ENCODE measurements around the gene TENT5C. TPM values are rescaled to one million over a fixed set of nuclear protein-coding genes. Genes with fewer than 3 reads are reported as not detected.
A peak's percentile ranks its signal among the peaks of the same experiment; 100 is the strongest.

The TENT5C gene
- total RNA-seq, 1 experiment from 2014 or later: 19.8 TPM

DNA sequence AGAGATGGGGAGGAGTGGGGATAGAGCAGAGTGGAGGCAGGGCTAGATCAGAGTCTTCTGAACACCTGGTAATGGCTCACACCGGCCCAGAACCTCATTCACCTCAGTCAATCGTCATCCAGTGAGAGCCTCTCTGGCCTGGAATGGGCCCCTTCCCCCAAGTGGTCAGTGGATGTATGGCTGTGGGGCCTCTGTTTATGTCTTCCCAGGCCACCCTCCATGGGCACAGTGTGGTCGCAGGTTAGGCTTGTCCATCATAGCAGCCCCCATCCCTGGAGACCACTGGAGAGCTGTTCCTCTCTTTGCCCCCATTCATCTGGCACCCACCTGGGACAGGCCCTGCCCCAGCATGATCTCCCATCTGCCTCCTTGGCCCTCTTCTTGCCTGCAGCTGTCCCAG, 29.6 kb upstream of the TENT5C start:
- Histone ChIP-seq H3K9me3 (no peaks in the 10 kb centered on the region), H3K36me3 (ENCODE audit: control insufficient read depth, insufficient read depth, low read length) (no peaks in the 10 kb centered on the region), H3K4me3 (ENCODE audit: low read depth, low read length) (no peak overlapping the region), H3K4me1 (peaks cover 9% of the 10 kb centered on the region; the same call in 1 of the 2 replicates), H3K27me3 (replicated peaks; ENCODE audit: control insufficient read depth, insufficient read depth, low read length) (no peaks in the 10 kb centered on the region)
- Mint-ChIP-seq H3K4me1 (ENCODE audit: low read depth, unreplicated experiment) (peaks cover 12% of the 10 kb centered on the region), H3K4me3 (ENCODE audit: unreplicated experiment) (no peak overlapping the region), H3K36me3 (ENCODE audit: insufficient read depth, unreplicated experiment) (no peaks in the 10 kb centered on the region), H3K27ac (ENCODE audit: unreplicated experiment) (no peak overlapping the region), H3K9me3 (ENCODE audit: unreplicated experiment) (no peaks in the 10 kb centered on the region), H3K27me3 (ENCODE audit: insufficient read depth, unreplicated experiment) (no peaks in the 10 kb centered on the region)
- TF ChIP-seq, protein P1, sequence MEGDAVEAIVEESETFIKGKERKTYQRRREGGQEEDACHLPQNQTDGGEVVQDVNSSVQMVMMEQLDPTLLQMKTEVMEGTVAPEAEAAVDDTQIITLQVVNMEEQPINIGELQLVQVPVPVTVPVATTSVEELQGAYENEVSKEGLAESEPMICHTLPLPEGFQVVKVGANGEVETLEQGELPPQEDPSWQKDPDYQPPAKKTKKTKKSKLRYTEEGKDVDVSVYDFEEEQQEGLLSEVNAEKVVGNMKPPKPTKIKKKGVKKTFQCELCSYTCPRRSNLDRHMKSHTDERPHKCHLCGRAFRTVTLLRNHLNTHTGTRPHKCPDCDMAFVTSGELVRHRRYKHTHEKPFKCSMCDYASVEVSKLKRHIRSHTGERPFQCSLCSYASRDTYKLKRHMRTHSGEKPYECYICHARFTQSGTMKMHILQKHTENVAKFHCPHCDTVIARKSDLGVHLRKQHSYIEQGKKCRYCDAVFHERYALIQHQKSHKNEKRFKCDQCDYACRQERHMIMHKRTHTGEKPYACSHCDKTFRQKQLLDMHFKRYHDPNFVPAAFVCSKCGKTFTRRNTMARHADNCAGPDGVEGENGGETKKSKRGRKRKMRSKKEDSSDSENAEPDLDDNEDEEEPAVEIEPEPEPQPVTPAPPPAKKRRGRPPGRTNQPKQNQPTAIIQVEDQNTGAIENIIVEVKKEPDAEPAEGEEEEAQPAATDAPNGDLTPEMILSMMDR (IDR thresholded peaks at IDR 0.05; ENCODE audit: insufficient read depth in 1 of 2, low read depth in 1 of 2, low read length in 1 of 2, severe bottlenecking in 1 of 2, unreplicated experiment in 1 of 2): no peak
- no TSS peak for BruUV-seq (replicated peaks)
- intact Hi-C loops (cut with micrococcal nuclease; ENCODE audit: unreplicated experiment): no loop called here
- no peak for DNase-seq
- POLR2A ChIA-PET: no interaction called here
- CTCF ChIA-PET: no interaction called here

DNA sequence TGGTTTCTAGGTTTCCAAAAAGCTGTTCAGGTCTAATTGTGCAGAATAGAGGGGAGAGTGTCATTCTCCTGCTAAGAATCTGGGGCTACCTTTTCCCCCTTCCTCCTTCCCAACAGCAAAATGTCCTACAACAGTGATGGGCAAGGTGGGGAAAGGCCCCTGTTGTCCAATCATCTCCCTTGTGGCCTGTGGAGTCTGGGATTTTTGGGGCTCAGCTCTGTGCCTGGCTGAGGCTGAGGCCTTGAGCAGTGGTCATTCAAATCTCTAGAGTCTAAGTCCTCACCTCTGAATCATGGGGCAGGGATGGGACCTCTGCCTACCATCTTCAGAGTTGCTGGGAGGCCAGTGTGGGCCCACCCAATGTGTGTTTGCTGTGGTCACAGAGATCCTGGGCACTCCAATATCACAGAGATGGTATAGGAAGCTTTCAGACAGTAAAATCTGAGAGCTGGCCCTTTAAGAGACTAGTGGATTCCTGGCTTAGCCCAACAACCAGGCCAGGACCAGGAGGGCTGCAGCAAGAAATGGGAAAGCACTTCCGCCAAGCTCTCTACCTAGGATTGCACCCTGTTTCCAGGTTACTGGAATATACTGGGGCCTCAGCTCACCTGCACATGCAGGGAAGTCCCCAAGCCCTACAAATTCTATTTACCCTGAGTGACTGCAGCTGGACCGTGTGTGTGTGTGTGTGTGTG, 28.5 kb upstream of the TENT5C start:
- Mint-ChIP-seq H3K27me3 (ENCODE audit: insufficient read depth, unreplicated experiment) (no peaks in the 10 kb centered on the region), H3K36me3 (ENCODE audit: insufficient read depth, unreplicated experiment) (no peaks in the 10 kb centered on the region), H3K4me1 (ENCODE audit: low read depth, unreplicated experiment) (peaks cover 6% of the 10 kb centered on the region), H3K27ac (ENCODE audit: unreplicated experiment) (no peak overlapping the region), H3K4me3 (ENCODE audit: unreplicated experiment) (no peak overlapping the region), H3K9me3 (ENCODE audit: unreplicated experiment) (no peaks in the 10 kb centered on the region)
- POLR2A ChIA-PET: no interaction called here
- Histone ChIP-seq H3K9me3 (no peaks in the 10 kb centered on the region), H3K4me3 (ENCODE audit: low read depth, low read length) (no peak overlapping the region), H3K4me1 (peaks cover 6% of the 10 kb centered on the region; the same call in 1 of the 2 replicates), H3K36me3 (ENCODE audit: control insufficient read depth, insufficient read depth, low read length) (no peaks in the 10 kb centered on the region), H3K27me3 (replicated peaks; ENCODE audit: control insufficient read depth, insufficient read depth, low read length) (no peaks in the 10 kb centered on the region)
- BruUV-seq (replicated peaks): no TSS peak
- no peak for DNase-seq
- intact Hi-C loops (cut with micrococcal nuclease; ENCODE audit: unreplicated experiment): no loop called here
- CTCF ChIA-PET: no interaction called here
- TF ChIP-seq, protein P1 (IDR thresholded peaks at IDR 0.05; ENCODE audit: insufficient read depth in 1 of 2, low read depth in 1 of 2, low read length in 1 of 2, severe bottlenecking in 1 of 2, unreplicated experiment in 1 of 2): no peak

DNA sequence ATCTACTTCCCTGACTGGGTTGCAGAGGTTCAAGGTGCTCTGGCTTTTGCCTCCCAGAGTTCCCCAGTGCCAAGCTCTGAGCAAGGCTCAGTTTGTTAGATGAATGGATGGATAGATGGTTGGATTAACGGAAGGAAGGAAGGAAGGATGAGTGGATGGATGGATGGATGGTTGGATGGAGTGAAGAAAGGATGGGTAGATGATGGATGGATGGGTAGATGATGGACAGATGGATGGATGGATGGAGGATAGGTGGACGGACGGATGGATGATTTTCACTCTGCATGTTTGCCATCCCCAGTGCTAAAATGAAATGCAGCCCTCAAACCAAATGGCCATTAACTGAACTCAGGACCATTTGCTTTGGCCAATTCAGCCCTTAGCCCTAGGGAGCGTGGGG, 27.4 kb upstream of the TENT5C start:
- Histone ChIP-seq H3K4me1 (peaks cover 6% of the 10 kb centered on the region; the same call in 1 of the 2 replicates), H3K9me3 (no peaks in the 10 kb centered on the region), H3K4me3 (ENCODE audit: low read depth, low read length) (no peak overlapping the region), H3K27me3 (replicated peaks; ENCODE audit: control insufficient read depth, insufficient read depth, low read length) (no peaks in the 10 kb centered on the region), H3K36me3 (ENCODE audit: control insufficient read depth, insufficient read depth, low read length) (no peaks in the 10 kb centered on the region)
- ChIA-PET POLR2A (no interaction called here), CTCF (no interaction called here)
- Mint-ChIP-seq H3K36me3 (ENCODE audit: insufficient read depth, unreplicated experiment) (no peaks in the 10 kb centered on the region), H3K9me3 (ENCODE audit: unreplicated experiment) (no peaks in the 10 kb centered on the region), H3K4me1 (ENCODE audit: low read depth, unreplicated experiment) (peaks cover 6% of the 10 kb centered on the region), H3K27me3 (ENCODE audit: insufficient read depth, unreplicated experiment) (no peaks in the 10 kb centered on the region), H3K27ac (ENCODE audit: unreplicated experiment) (peak overlapping the region; percentile 12), H3K4me3 (ENCODE audit: unreplicated experiment) (no peak overlapping the region)
- no TSS peak for BruUV-seq (replicated peaks)
- intact Hi-C loops (cut with micrococcal nuclease; ENCODE audit: unreplicated experiment): no loop called here
- TF ChIP-seq, protein P1 (IDR thresholded peaks at IDR 0.05; ENCODE audit: insufficient read depth in 1 of 2, low read depth in 1 of 2, low read length in 1 of 2, severe bottlenecking in 1 of 2, unreplicated experiment in 1 of 2): no peak
- DNase-seq: no peak

Data from Caco-2 (cell line).